Activated CD8-positive, alpha-beta memory T cell treated with anti-CD3 and anti-CD28 coated beads for 48 hours (primary cell): ENCODE data around the gene OR7C1.
"Not testable (repeated sequence)": the region's sequence is repeated elsewhere in the genome, so short reads cannot be mapped to it uniquely, and the experiment has no call there.

Experiments
- DNase-seq, 3 experiments: peaks; one replicate each; pipeline ENCODE4 v3.0.0-alpha.2; 2020; ENCODE audit warnings: low read depth in 2 of 3, low spot score in 2 of 3

Gene OR7C1

DNA sequence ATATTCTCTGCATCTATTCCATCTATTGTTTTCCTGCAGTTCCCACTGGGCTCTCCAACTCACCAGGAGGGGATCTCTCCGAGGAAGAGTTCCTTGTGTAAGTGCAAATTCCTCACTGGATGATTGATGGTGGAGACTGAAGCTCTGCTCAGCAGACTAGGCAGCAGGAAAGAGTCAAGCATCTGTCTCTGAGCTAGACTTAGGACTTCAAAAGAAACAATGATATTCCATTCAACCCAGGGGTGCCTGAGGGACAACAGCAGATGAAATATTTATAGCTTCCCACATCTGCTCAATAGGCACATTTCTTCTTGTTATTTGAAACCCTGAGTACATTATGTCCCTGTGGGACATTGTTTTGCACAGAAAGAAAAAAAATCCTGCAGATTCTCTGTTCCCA, at the start of gene OR7C1, which contains the start of gene OR7A5:
TSS of gene OR7C1 (minus strand) at position 175 of the 400 bp plus-strand sequence. CDS start 35,049 bp downstream, outside the sequence.
TSS of gene OR7A5 (minus strand) at position 175 of the 400 bp plus-strand sequence. CDS start 6,944 bp downstream, outside the sequence.
- DNase-seq, result no peak

DNA sequence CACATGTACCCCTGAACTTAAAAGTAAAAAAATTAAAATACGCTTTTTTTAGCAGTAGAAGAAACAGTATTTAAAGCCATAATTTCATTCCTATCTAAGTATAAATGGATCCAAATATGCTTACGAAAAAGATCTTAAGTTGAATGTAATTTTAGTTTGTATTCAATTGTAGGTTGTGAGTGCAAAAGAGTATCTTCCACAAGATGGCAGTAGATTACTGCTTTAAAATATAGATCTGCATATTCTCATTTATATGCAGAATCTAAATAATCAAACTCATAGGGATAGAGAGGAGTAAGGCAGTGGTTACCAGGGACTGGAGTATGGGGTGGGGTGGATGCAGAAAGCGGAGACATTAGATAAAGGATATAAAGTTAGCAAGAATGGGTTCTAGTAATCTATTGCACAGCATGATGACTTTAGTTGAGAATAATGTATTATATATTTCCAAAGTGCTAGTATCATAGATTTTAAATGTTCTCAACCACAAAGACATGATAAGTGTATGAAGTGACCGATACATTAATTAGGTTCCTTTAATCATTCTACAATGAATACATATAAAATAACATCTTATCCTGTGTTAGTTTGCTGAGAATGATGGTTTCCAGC, 36.7 kb upstream of the OR7C1 start:
- no peak for DNase-seq

DNA sequence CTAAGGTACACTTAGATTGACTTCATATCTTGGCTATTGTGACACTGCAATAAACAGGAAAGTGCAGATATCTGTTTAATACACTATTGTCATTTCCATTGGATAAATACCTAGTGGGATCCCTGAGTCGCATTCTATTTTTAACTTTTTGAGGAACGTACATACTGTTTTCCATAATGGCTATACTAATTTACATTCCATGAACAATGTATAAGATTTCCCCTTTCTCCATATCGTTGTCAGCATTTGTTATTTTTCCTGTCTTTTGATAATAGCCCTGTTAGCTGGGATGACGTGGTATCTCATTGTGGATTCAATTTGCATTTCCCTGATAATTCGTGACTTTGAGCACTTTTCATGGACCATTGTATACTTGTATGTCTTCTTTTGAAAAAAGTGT, 33.5 kb upstream of the OR7C1 start:
- no peak for DNase-seq

DNA sequence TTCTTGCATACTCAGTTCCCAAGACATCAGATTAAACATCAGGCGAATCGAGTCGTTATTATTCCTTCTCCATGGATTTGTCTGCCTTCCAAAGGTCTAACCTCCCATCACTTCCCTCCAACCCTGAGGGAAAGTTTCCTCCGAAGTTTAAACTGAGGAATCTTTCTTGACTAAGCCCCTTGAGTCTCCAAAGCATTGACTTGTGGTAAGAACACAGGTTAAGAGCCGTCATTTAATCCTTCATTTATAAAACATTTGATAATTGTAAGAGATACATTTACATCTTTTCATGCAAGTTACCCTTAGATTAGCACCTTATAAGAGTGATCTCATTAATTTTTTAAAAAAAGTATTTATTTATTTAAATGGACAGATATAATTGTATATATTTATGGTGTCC, 13.8 kb upstream of the OR7C1 start, which contains the start of gene OR7A10:
TSS of gene OR7A10 (minus strand) at position 101 of the 400 bp plus-strand sequence. CDS start 7,045 bp downstream, outside the sequence.
- no peak for DNase-seq

GRCh38 chr19:14843578-14843977, 8.6 kb upstream of the OR7C1 start:
- DNase-seq, result no peak

DNA sequence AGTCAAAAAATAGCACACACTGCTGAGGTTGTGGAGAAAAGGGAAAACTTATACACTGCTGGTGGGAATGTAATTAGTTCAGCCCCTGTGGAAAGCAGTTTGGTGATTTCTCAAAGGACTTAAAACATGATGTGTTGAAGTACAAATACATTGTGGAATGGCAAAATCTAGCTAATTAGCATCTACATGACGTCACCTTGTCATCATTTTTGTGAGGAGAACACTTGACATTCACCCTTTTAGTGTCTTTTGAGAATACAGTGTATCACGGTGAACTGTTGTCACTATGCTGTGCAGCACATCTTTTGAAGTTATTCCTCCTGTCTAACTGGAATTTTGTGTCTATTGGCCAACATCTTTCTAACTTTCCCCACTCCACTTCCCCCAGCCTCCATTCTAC, 8.2 kb upstream of the OR7C1 start:
- DNase-seq, result no peak

DNA sequence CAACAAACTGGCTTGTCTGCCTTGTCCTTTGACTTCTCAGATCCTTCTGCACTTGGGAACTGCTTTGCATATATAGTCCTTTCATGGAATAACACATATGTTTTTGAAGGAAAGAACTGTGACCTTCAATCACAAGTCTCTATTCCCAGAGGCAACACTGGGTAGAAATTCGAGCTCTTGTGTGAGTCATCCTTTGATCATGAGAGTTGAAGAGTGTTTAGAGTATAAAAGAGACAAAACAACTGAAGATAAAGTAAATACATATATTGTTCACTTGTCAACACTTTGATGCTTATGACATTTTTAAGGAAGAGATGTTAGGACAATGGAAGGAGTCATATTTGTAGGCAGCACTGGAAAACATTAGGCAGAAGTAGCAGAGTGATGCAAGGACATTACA, 5.2 kb upstream of the OR7C1 start:
- DNase-seq, result no peak

DNA sequence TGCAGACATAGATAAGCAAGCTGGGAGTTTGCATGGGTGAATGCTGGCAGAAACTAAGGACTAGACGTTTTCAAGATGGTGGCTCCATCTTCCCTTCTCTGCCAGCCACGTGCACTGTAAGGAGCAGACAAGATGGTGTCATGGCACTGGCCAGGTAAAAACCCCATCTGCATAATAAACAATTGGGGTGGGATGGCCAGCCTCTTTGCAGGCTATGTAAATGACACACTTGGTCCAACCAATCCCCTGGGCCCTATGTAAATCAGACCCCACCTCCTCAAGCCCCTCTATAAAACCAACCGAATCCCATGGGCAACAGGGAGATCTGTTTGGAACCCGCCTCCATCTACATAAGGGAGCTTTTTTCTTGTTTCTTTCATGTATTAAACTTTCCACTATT, 2.4 kb upstream of the OR7C1 start:
- DNase-seq, result no peak

DNA sequence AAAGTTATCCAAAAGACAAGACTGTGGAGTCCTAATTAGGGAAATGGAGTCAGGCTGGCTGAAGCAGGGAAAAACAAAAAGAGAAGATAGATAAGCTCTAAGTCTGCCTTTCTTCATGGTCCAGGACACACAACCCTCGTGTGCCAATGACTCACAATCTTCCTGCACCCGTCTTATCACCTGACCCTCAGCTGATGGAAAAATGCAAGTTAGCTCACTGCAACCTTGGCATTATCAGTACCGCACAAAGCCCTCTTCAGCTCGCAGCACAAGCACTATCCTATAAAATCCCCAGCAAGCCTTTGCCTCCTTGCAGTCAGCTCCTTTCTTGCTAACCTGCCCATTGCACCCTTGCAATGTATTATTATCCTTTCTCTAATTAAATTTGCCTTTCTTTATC, 4.3 kb downstream of the OR7C1 start:
- no peak for DNase-seq

GRCh38 chr19:14826006-14826405, 9.0 kb downstream of the OR7C1 start:
- no peak for DNase-seq

- no peak for DNase-seq
Measured at GRCh38 chr19:14821937-14822336, 13.0 kb downstream of the OR7C1 start.

DNA sequence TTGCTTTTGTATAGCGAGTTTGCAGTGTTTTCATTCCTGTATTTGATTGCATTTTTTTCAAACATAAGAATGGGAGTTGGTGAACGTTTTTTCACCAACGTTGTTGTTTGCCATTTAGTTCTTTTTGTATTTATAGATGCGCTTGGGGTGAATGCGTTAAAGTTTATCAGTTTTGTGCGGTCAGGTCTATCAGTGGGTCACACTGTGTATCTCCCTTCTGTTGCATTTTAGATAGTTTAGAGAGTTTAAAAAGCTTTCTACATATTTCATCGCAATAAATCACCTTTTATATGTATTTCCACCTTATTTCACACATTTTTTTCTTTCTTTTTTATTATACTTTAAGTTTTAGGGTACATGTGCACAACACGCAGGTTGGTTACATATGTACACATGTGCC, 16.4 kb downstream of the OR7C1 start:
- no peak for DNase-seq

- DNase-seq, result no peak
Measured at GRCh38 chr19:14817052-14817451, 17.9 kb downstream of the OR7C1 start.

- DNase-seq, result no peak
Measured at GRCh38 chr19:14814982-14815652, 19.9 kb downstream of the OR7C1 start.

DNA sequence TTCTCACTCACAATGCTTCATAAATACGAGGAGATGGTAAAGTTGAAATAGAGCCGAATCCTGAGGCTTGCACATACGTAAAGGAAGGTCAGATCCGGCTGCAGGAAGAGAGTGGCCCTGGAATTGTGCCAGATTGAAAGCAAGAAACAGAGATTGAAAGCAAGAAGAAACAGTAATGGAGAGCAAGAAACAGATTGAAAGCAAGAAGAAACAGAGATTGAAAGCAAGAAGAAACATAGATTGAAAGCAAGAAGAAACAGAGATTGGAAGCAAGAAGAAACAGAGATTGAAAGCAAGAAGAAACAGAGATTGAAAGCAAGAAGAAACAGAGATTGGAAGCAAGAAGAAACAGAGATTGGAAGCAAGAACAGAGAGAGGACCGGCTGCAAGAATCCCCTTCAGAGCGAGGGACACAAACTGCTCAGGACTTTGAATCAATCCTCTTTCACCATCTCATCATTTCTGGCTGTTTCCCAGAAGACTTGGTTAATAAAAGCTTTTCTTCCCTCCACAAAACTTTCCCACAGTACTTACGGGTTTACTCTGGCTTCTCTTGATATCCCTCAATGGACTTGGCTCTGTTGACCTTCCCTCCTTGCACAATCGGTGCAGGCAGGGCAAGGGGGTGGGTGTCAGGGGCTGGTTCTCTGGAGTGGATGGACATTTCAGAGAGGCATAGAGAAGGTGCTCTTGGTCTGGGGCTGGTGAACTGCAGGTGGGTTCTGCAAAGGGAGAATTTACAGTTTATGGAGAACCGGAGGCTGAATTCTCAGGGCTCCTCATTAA, 25.5 kb downstream of the OR7C1 start:
- no peak for DNase-seq

DNA sequence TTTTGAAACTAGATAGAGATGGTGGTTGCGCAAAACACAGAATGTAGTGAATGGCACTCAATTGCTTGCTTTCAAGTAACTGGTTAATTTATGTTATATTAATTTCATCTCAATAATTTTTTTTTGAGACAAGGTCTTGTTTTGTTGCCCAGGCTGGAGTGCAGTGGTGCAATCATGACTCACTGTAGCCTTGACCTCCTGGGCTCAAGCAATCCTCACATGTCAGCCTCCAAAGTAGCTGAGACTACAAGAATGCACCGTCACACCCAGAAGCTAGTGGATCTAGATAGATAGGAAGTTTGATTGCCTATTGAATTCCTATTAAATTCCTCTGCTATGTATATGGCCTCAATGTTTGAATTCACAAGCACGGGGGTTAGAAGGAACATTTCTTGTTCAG, 30.2 kb downstream of the OR7C1 start:
- no peak for DNase-seq

DNA sequence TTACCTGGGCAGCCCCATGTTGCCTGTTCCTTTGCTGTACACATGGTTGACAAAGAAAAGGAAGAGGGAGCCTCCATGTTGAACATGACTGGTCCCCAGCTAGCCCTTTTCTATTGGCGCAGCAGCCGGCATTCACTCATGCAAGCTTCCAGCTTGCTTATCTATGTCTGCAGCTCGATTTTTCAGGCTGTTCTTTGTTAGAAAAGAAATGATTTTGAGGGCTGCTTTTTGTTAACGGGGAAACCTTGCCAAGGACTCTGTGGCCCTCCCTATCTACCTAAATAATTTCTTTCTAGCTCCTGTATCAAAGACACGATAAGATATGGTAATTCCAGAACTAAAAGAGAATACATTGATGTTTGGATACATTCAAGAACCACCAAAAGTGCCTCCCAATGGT, 36.2 kb downstream of the OR7C1 start:
- DNase-seq, result no peak

DNA sequence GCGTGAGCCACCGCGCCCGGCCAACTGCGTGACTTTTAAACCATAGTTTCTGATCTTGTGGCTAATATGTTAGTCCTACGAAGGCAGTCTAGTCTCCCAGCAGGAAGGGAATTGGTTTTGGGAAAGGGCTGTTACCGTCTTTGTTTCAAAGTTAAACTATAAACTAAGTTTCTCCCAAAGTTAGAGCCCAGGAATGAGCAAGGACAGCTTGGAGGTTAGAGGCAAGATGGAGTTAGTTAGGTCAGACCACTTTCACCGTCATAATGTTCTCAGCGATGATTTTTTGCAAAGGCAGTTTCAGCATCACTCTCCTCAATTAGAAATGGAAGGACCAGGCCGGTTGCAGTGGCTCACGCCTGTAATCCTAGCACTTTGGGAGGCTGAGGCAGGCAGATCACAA, 39.0 kb downstream of the OR7C1 start:
- DNase-seq, result no peak

DNA sequence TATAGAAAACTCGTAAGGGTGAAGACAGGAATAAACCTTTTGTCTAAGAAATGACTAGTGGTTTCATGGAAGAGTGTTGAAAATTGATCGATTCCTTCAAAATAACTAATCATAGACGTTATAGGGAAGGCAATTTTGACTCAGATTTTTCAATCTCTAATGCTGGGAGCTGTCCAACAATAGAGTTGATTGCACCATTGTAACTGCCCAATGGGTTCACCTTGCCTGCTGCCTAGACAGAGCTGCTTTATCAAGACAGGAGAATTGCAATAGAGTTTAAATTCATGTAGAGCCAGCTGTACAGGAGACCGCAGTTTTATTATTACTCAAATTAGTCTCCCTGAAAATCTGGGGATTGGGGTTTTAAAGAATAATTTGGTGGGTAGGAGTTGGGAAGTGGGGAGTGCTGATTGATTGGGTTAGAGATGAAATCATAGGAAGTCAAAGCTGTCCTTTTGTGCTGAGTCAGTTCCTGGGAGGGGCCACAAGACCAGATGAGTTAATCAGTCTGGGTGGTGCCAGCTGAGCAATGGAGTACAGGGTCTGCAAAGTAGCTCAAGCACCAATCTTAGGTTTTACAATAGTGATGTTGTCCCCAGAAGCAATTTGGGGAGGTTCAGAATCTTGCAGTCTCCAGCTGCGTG, 39.8 kb downstream of the OR7C1 start:
- DNase-seq, result no peak

DNA sequence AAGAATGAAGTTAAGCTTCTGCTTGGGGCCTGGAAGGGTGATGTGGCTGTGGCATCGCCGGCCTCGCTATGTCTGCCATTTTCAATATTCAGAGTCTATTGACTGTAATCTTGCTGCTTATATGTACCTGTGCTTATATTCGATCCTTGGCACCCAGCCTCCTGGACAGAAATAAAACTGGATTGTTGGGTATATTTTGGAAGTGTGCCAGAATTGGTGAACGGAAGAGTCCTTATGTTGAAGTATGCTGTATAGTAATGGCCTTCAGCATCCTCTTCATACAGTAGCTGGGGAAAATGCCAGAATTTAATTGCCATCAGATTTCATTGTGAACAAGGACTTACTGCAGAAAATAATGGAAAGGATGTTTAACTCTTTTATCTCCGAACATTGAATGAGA, 42.7 kb downstream of the OR7C1 start:
- not testable (repeated sequence) for DNase-seq

GRCh38 chr19:14786421-14786851, 48.5 kb downstream of the OR7C1 start:
- DNase-seq, result no peak
